ENCODE results near the gene INSYN2B. TPM values are rescaled to one million over a fixed set of nuclear protein-coding genes. Genes with fewer than 3 reads are reported as not detected.

INSYN2B gene
- total and polyA plus RNA-seq, 2 experiments from 2014 or later, result not detected

DNA sequence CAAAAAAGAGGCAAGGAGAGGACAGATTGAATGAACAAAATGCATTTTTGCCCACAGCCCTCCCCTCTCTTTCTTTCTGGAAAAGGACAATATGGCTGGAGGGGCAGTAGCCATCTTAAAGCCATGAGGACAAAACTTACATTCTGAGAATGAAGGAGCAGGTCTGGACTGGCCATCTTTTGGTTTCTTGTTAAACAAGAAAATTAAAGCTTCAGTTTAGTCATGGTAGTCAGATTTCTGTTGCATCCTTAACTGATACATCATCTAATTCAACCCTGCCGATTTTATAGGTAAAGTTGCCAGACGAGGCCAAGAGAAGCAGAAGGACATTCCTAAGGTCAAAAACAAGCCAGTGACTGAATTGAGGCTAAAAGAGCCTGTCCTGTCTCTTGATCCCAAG lies 31.5 kb upstream of the INSYN2B start:
- no peak overlapping the region for H3K27ac Mint-ChIP-seq
- H3K27me3 ChIP-seq (ENCODE audit: insufficient read depth), result no peaks in the 10 kb centered on the region
- DNase-seq (ENCODE audit: low spot score), result no peak
- H3K36me3 Mint-ChIP-seq (ENCODE audit: low read depth), result no peaks in the 10 kb centered on the region; the same call in 2 of the 3 replicates
- no peak overlapping the region for H3K27ac ChIP-seq (ENCODE audit: low read depth)
- peaks cover 7% of the 10 kb centered on the region; the same call in 1 of the 3 replicates for H3K4me1 Mint-ChIP-seq
- TF ChIP-seq JUNB (IDR thresholded peaks at IDR 0.05; ENCODE audit: unreplicated experiment), result no peak
- no peak for TF ChIP-seq STAT1 (IDR thresholded peaks at IDR 0.05; ENCODE audit: unreplicated experiment)
- no peak for TF ChIP-seq EZH2phosphoT487 (IDR thresholded peaks at IDR 0.05; ENCODE audit: unreplicated experiment)
- TF ChIP-seq, protein P1, sequence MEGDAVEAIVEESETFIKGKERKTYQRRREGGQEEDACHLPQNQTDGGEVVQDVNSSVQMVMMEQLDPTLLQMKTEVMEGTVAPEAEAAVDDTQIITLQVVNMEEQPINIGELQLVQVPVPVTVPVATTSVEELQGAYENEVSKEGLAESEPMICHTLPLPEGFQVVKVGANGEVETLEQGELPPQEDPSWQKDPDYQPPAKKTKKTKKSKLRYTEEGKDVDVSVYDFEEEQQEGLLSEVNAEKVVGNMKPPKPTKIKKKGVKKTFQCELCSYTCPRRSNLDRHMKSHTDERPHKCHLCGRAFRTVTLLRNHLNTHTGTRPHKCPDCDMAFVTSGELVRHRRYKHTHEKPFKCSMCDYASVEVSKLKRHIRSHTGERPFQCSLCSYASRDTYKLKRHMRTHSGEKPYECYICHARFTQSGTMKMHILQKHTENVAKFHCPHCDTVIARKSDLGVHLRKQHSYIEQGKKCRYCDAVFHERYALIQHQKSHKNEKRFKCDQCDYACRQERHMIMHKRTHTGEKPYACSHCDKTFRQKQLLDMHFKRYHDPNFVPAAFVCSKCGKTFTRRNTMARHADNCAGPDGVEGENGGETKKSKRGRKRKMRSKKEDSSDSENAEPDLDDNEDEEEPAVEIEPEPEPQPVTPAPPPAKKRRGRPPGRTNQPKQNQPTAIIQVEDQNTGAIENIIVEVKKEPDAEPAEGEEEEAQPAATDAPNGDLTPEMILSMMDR (conservative IDR thresholded peaks at IDR 0.05; ENCODE audit: low read depth in 2 of 2), result no peak
- no peak for TF ChIP-seq ZNF462 (CRISPR knock-in tag; IDR thresholded peaks at IDR 0.05)
- TF ChIP-seq CREB1 (CRISPR knock-in tag; IDR thresholded peaks at IDR 0.05; ENCODE audit: low read depth), result no peak
- TF ChIP-seq, protein P2, sequence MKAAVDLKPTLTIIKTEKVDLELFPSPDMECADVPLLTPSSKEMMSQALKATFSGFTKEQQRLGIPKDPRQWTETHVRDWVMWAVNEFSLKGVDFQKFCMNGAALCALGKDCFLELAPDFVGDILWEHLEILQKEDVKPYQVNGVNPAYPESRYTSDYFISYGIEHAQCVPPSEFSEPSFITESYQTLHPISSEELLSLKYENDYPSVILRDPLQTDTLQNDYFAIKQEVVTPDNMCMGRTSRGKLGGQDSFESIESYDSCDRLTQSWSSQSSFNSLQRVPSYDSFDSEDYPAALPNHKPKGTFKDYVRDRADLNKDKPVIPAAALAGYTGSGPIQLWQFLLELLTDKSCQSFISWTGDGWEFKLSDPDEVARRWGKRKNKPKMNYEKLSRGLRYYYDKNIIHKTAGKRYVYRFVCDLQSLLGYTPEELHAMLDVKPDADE (IDR thresholded peaks at IDR 0.05), result no peak
- TF ChIP-seq POLR2AphosphoS5 (IDR thresholded peaks at IDR 0.05; ENCODE audit: low read depth), result no peak
- TF ChIP-seq ZNF331 (CRISPR knock-in tag; IDR thresholded peaks at IDR 0.05; ENCODE audit: low read depth), result no peak
- no peak for TF ChIP-seq ZNF114 (CRISPR knock-in tag; IDR thresholded peaks at IDR 0.05)
- TF ChIP-seq, protein P3, sequence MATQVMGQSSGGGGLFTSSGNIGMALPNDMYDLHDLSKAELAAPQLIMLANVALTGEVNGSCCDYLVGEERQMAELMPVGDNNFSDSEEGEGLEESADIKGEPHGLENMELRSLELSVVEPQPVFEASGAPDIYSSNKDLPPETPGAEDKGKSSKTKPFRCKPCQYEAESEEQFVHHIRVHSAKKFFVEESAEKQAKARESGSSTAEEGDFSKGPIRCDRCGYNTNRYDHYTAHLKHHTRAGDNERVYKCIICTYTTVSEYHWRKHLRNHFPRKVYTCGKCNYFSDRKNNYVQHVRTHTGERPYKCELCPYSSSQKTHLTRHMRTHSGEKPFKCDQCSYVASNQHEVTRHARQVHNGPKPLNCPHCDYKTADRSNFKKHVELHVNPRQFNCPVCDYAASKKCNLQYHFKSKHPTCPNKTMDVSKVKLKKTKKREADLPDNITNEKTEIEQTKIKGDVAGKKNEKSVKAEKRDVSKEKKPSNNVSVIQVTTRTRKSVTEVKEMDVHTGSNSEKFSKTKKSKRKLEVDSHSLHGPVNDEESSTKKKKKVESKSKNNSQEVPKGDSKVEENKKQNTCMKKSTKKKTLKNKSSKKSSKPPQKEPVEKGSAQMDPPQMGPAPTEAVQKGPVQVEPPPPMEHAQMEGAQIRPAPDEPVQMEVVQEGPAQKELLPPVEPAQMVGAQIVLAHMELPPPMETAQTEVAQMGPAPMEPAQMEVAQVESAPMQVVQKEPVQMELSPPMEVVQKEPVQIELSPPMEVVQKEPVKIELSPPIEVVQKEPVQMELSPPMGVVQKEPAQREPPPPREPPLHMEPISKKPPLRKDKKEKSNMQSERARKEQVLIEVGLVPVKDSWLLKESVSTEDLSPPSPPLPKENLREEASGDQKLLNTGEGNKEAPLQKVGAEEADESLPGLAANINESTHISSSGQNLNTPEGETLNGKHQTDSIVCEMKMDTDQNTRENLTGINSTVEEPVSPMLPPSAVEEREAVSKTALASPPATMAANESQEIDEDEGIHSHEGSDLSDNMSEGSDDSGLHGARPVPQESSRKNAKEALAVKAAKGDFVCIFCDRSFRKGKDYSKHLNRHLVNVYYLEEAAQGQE (IDR thresholded peaks at IDR 0.05; ENCODE audit: unreplicated experiment), result no peak
- TF ChIP-seq NANOG (IDR thresholded peaks at IDR 0.05; ENCODE audit: borderline replicate concordance), result no peak
- H3K9me3 Mint-ChIP-seq, result peaks cover 7% of the 10 kb centered on the region; the same call in 1 of the 3 replicates
- no peak overlapping the region for H2AFZ ChIP-seq
- H3K27me3 Mint-ChIP-seq (ENCODE audit: insufficient read depth, low read depth, poor library complexity), result peaks cover 7% of the 10 kb centered on the region
- no peak overlapping the region for H3K4me3 ChIP-seq
- ATAC-seq, result no peak
- H3K9me2 ChIP-seq (ENCODE audit: insufficient read depth), result no peaks in the 10 kb centered on the region
- H3K36me3 ChIP-seq (ENCODE audit: insufficient read depth), result no peaks in the 10 kb centered on the region
- no peaks in the 10 kb centered on the region for H3F3A ChIP-seq (replicated peaks; ENCODE audit: low read depth)
- no peaks in the 10 kb centered on the region for H3K4me1 ChIP-seq (ENCODE audit: insufficient read depth)
- no peak overlapping the region for H3K4me2 ChIP-seq
- H3K4me3 Mint-ChIP-seq, result no peak overlapping the region
- no peaks in the 10 kb centered on the region for H4K20me1 ChIP-seq (replicated peaks; ENCODE audit: insufficient read depth)
- no peaks in the 10 kb centered on the region for H3K79me2 ChIP-seq (replicated peaks; ENCODE audit: insufficient read depth)
